HEK293T (cell line): Measurements from ENCODE around the gene WRAP73.

Source experiments
- BHLHE40 ChIP-seq: fragments of 450-650 bp; IDR thresholded peaks from 2 replicates; pipeline ENCODE4 v1.6.1; 2016; ENCODE audit warnings: mild to moderate bottlenecking, moderate library complexity, borderline replicate concordance
- CTBP1 ChIP-seq: fragments of 450-650 bp; IDR thresholded peaks from 2 replicates; pipeline ENCODE4 v1.6.1; 2016; ENCODE audit warnings: borderline replicate concordance
- ELF4 ChIP-seq: fragments of 450-650 bp; IDR thresholded peaks from 2 replicates; pipeline ENCODE4 v1.6.1; 2017; ENCODE audit warnings: antibody characterized with exemption
- FOXA1 ChIP-seq: fragments of 450-650 bp; IDR thresholded peaks from 2 replicates; pipeline ENCODE4 v1.6.1; 2016; ENCODE audit warnings: mild to moderate bottlenecking
- FOXK2 ChIP-seq: fragments of 450-650 bp; IDR thresholded peaks from 2 replicates; pipeline ENCODE4 v1.6.1; 2016; ENCODE audit warnings: mild to moderate bottlenecking
- FOXM1 ChIP-seq: fragments of 450-650 bp; IDR thresholded peaks from 2 replicates; pipeline ENCODE4 v1.6.1; 2017; ENCODE audit warnings: mild to moderate bottlenecking, borderline replicate concordance
- L3MBTL2 ChIP-seq: fragments of 450-650 bp; conservative IDR thresholded peaks from 2 replicates; pipeline ENCODE4 v1.6.1; 2016; ENCODE audit warnings: mild to moderate bottlenecking
- LEF1 ChIP-seq: fragments of 450-650 bp; IDR thresholded peaks from 2 replicates; pipeline ENCODE4 v1.6.1; 2017; ENCODE audit warnings: mild to moderate bottlenecking, borderline replicate concordance
- NFRKB ChIP-seq: fragments of 450-650 bp; IDR thresholded peaks from 2 replicates; pipeline ENCODE4 v1.6.1; 2016; ENCODE audit warnings: mild to moderate bottlenecking, moderate library complexity
- SP1 ChIP-seq: fragments of 450-650 bp; IDR thresholded peaks from 2 replicates; pipeline ENCODE4 v1.6.1; 2017
- SUZ12 ChIP-seq: fragments of 450-650 bp; IDR thresholded peaks from 2 replicates; pipeline ENCODE4 v1.6.1; 2016; ENCODE audit warnings: mild to moderate bottlenecking
- TARDBP ChIP-seq: fragments of 450-650 bp; IDR thresholded peaks from 2 replicates; pipeline ENCODE4 v1.6.1; 2016
- ZNF384 ChIP-seq: fragments of 450-650 bp; IDR thresholded peaks from 2 replicates; pipeline ENCODE4 v1.6.1; 2016

DNA sequence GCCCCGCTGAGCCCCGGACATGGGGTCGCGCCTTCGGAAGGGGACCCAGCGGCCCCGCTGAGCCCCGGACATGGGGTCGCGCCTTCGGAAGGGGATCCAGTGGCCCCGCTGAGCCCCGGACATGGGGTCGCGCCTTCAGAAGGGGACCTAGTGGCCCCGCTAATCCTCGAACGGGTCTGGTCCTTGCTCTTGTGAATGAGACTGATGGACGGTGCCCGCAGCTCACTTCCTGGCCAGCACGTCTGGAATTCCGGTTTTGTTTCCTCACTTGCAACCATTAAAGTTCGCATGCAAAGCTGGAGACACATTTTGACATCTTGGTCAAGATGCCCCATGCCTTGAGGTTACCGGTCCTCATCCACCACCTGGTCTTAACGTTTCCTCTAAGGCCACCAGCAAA lies 5.6 kb downstream of the WRAP73 start:
- TF ChIP-seq BHLHE40 (no peak), L3MBTL2 (no peak), FOXA1 (no peak), ZNF384 (no peak), CTBP1 (no peak), SP1 (no peak), SUZ12 (no peak), TARDBP (no peak), ELF4 (no peak), LEF1 (no peak), FOXK2 (no peak), NFRKB (no peak), FOXM1 (no peak)
